ENCODE measurements around the gene MS4A6A.
"Not testable (repeated sequence)": the region's sequence is repeated elsewhere in the genome, so short reads cannot be mapped to it uniquely, and the experiment has no call there.

MS4A6A gene

DNA sequence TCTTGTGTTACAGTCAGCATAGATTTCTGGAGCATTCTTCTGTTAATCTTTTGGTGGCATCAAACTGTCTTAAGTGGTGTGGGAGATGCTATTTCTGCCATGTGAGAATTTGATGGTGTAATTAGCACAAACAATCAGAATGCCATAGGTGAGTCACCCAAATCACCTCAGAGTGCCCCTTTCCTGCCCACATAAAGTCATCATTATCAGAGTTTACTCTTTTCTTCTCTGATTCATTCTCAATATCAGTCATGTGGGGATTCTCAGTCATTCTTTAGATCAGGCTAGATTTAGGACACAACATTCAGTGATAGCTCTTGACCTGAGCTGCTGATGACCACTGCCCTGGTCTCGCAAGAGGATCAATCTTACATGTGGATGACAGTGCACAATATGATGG is 23.7 kb upstream of the MS4A6A start:
- DNase-seq (ENCODE audit: low read depth, low spot score): no peak
- WGBS (ENCODE audit: insufficient coverage, insufficient read length): no CpG with 5 or more reads among the region's 1 CpG
- H3K4me3 ChIP-seq (ENCODE audit: low read length): no peak overlapping the region

DNA sequence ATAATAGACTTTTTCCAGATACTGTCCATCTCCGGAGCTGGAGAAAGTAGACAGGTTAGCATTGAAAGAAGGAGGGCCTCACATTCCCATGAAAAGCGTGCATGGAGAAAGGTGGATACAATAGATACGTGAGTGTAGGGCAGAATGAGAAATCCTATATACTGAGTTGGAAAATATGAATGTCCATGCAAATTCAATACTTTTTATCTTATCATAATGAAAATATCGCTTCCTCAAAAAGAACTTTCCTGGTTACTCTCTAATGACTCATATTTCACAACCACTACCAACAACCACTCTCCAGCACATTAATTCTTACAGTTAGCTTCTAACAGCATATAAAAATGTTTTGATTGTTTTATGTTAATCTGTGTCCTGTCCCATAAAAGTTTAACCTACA is 22.0 kb upstream of the MS4A6A start:
- DNase-seq (ENCODE audit: low read depth, low spot score): no peak
- Histone ChIP-seq H3K9me3 (ENCODE audit: control insufficient read depth, insufficient read depth, low read length) (no peaks in the 10 kb centered on the region), H3K27ac (ENCODE audit: low read length) (no peak overlapping the region), H3K27me3 (ENCODE audit: control insufficient read depth, insufficient read depth, low read length) (no peaks in the 10 kb centered on the region), H3K36me3 (ENCODE audit: control insufficient read depth, insufficient read depth, low read length) (no peaks in the 10 kb centered on the region), H3K4me3 (ENCODE audit: low read length) (no peak overlapping the region), H3K4me1 (ENCODE audit: control insufficient read depth, insufficient read depth, low read length) (no peaks in the 10 kb centered on the region)
- WGBS (ENCODE audit: insufficient coverage, insufficient read length): no CpG with 5 or more reads among the region's 4 CpGs

More for the DNA sequence above, 23.7 kb upstream of the MS4A6A start:
- no peaks in the 10 kb centered on the region for H3K27me3 ChIP-seq (ENCODE audit: control insufficient read depth, insufficient read depth, low read length)
- no peaks in the 10 kb centered on the region for H3K36me3 ChIP-seq (ENCODE audit: control insufficient read depth, insufficient read depth, low read length)
- no peak overlapping the region for H3K27ac ChIP-seq (ENCODE audit: low read length)
- H3K4me1 ChIP-seq (ENCODE audit: control insufficient read depth, insufficient read depth, low read length): no peaks in the 10 kb centered on the region
- no peaks in the 10 kb centered on the region for H3K9me3 ChIP-seq (ENCODE audit: control insufficient read depth, insufficient read depth, low read length)

DNA sequence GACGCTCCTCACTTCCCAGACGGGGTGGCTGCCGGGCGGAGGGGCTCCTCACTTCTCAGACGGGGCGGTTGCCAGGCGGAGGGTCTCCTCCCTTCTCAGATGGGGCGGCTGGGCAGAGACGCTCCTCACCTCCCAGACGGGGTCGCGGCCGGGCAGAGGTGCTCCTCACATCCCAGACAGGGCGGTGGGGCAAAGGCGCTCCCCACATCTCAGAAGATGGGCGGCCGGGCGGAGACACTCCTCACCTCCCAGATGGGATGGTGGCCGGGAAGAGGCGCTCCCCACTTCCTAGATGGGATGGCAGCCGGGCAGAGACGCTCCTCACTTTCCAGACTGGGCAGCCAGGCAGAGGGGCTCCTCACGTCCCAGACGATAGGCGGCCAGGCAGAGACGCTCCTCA is 18.5 kb upstream of the MS4A6A start:
- not testable (repeated sequence) for H3K27me3 ChIP-seq (ENCODE audit: control insufficient read depth, insufficient read depth, low read length); H3K4me3 ChIP-seq (ENCODE audit: low read length); H3K36me3 ChIP-seq (ENCODE audit: control insufficient read depth, insufficient read depth, low read length); H3K4me1 ChIP-seq (ENCODE audit: control insufficient read depth, insufficient read depth, low read length); H3K27ac ChIP-seq (ENCODE audit: low read length); DNase-seq (ENCODE audit: low read depth, low spot score); H3K9me3 ChIP-seq (ENCODE audit: control insufficient read depth, insufficient read depth, low read length)
- WGBS (ENCODE audit: insufficient coverage, insufficient read length): no CpG with 5 or more reads among the region's 26 CpGs

GRCh38 chr11:60197442-60197841 is 14.6 kb upstream of the MS4A6A start:
- no peaks in the 10 kb centered on the region for H3K4me1 ChIP-seq (ENCODE audit: control insufficient read depth, insufficient read depth, low read length)
- H3K27me3 ChIP-seq (ENCODE audit: control insufficient read depth, insufficient read depth, low read length): no peaks in the 10 kb centered on the region
- no peak overlapping the region for H3K27ac ChIP-seq (ENCODE audit: low read length)
- H3K36me3 ChIP-seq (ENCODE audit: control insufficient read depth, insufficient read depth, low read length): no peaks in the 10 kb centered on the region
- H3K4me3 ChIP-seq (ENCODE audit: low read length): no peak overlapping the region
- no CpG with 5 or more reads among the region's 1 CpG for WGBS (ENCODE audit: insufficient coverage, insufficient read length)
- no peaks in the 10 kb centered on the region for H3K9me3 ChIP-seq (ENCODE audit: control insufficient read depth, insufficient read depth, low read length)
- no peak for DNase-seq (ENCODE audit: low read depth, low spot score)

DNA sequence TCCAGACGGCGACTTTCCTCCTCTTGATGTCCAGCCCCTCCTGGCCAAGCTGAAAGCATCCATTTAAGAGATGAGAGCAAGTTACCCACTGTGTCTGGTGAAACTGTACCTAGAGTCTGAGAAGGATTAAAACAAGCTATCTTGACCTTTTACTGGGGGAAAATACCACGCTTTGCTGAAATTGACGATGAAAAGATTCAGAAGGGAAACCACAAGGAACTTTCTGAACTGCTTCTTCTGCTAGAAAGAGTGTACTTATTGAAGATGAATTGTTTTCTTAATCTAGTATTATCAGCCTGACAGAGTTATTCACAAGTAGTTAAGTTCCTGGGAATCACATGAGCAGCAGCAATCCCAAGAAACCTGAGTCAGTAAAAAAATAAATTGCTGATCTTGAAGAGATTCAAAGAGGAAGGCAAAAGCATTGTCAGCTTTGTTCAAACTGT is 13.1 kb upstream of the MS4A6A start:
- H3K4me3 ChIP-seq (ENCODE audit: low read length): no peak overlapping the region
- no peak for DNase-seq (ENCODE audit: low read depth, low spot score)
- no peaks in the 10 kb centered on the region for H3K9me3 ChIP-seq (ENCODE audit: control insufficient read depth, insufficient read depth, low read length)
- H3K4me1 ChIP-seq (ENCODE audit: control insufficient read depth, insufficient read depth, low read length): no peaks in the 10 kb centered on the region
- no CpG with 5 or more reads among the region's 4 CpGs for WGBS (ENCODE audit: insufficient coverage, insufficient read length)
- no peaks in the 10 kb centered on the region for H3K36me3 ChIP-seq (ENCODE audit: control insufficient read depth, insufficient read depth, low read length)
- no peak overlapping the region for H3K27ac ChIP-seq (ENCODE audit: low read length)
- no peaks in the 10 kb centered on the region for H3K27me3 ChIP-seq (ENCODE audit: control insufficient read depth, insufficient read depth, low read length)

DNA sequence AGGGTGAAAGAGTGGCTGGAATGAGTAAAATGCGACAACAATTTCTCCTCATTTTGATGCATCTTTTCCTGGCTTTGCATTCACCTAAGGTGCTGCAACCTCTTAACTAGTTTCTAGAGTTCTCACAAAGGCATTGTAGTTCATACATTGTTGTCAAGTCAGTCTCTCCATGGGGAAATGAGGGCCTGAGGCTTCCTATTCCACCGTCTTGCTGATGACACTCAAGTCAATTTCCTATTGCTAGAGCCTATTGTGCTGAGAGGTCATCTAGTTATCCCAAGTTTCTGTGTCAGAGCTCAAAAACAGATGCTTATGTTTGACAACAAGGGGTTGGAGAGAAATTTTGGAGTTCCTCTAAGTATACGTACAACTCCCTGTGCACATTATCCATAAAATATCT is 11.6 kb upstream of the MS4A6A start:
- Histone ChIP-seq H3K4me3 (ENCODE audit: low read length) (no peak overlapping the region), H3K27ac (ENCODE audit: low read length) (no peak overlapping the region), H3K36me3 (ENCODE audit: control insufficient read depth, insufficient read depth, low read length) (no peaks in the 10 kb centered on the region), H3K4me1 (ENCODE audit: control insufficient read depth, insufficient read depth, low read length) (no peaks in the 10 kb centered on the region), H3K27me3 (ENCODE audit: control insufficient read depth, insufficient read depth, low read length) (no peaks in the 10 kb centered on the region), H3K9me3 (ENCODE audit: control insufficient read depth, insufficient read depth, low read length) (no peaks in the 10 kb centered on the region)
- WGBS (ENCODE audit: insufficient coverage, insufficient read length): no CpG with 5 or more reads among the region's 3 CpGs
- no peak for DNase-seq (ENCODE audit: low read depth, low spot score)

DNA sequence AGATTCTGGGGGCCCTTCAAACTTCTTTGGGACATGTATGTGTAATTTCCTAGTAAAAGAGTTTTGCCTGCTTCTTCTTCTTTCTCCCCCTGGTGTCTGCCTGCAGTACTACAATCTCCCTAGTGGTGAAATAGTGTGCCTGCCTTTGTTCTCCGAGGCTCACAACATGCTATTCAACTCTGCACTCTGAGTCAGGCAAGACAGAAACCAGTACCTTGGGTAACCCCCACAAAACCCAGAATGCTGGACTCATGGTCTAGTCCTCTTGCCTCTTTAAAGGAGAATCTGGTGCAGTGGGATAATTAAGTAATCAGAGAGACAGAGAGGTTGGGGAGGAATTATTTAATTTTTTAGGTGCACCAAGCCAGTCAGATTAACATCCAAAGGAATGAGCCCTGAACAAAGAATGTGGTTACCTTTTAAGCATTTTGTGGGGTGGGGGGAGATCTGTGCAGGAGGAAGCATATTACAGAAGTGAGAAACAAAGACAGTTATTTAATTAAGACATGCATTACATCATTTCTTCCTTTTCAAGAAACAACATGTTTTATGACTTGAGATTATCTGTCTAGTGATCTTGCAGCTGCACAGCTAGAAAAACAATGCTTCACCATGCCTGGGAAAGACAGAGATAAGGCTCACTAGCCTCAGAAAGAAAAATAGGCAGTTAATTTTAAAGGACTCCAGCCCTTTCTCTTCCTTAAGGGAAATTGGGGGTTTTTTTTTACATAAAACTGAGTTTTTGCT is 11.0 kb upstream of the MS4A6A start:
- no peaks in the 10 kb centered on the region for H3K27me3 ChIP-seq (ENCODE audit: control insufficient read depth, insufficient read depth, low read length)
- no peaks in the 10 kb centered on the region for H3K4me1 ChIP-seq (ENCODE audit: control insufficient read depth, insufficient read depth, low read length)
- no peak overlapping the region for H3K4me3 ChIP-seq (ENCODE audit: low read length)
- DNase-seq (ENCODE audit: low read depth, low spot score): peak; percentile 27
- H3K36me3 ChIP-seq (ENCODE audit: control insufficient read depth, insufficient read depth, low read length): no peaks in the 10 kb centered on the region
- H3K27ac ChIP-seq (ENCODE audit: low read length): no peak overlapping the region
- WGBS (ENCODE audit: insufficient coverage, insufficient read length): no CpG with 5 or more reads among the region's 1 CpG
- H3K9me3 ChIP-seq (ENCODE audit: control insufficient read depth, insufficient read depth, low read length): no peaks in the 10 kb centered on the region

DNA sequence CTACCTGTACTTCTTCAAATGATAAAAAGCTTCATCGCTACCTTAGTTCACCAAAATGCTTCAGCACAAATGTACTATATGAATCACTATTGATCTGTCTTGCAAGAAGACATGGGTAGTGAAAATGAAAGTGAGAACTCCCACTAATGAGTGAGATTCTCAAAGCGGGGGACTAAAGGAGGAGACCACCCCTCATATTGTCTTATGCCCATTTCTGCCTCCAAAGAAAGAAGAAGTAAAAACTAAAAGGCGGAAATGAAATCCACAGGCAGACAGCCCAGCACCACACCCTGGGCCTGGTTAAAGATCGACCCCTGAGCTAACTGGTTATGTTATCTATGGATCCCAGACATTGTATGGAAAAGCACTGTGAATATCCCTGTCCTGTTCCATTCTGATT is 9.7 kb upstream of the MS4A6A start:
- not testable (repeated sequence) for H3K27me3 ChIP-seq (ENCODE audit: control insufficient read depth, insufficient read depth, low read length); H3K27ac ChIP-seq (ENCODE audit: low read length); DNase-seq (ENCODE audit: low read depth, low spot score); H3K4me3 ChIP-seq (ENCODE audit: low read length); H3K36me3 ChIP-seq (ENCODE audit: control insufficient read depth, insufficient read depth, low read length); H3K9me3 ChIP-seq (ENCODE audit: control insufficient read depth, insufficient read depth, low read length); H3K4me1 ChIP-seq (ENCODE audit: control insufficient read depth, insufficient read depth, low read length)
- no CpG with 5 or more reads among the region's 4 CpGs for WGBS (ENCODE audit: insufficient coverage, insufficient read length)

DNA sequence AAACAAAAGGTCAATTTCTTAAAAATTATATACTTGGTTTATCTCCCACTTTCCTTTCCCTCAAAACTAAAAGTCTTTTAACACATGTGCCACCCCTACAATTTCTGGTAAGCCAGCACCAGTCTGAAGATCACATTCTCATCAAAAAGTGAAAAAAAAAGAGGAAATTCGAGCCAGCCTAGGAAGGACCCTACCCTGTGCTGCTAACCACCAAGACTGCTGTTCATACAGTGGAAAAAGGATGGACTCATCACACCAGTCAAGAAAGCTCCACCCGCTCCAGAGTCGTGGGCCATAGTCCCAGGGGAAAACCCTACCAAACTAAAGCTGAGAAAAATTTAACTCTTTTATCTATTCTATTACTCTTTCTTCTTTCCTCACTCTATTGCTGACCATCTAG is 5.6 kb upstream of the MS4A6A start:
- WGBS (ENCODE audit: insufficient coverage, insufficient read length): no CpG with 5 or more reads among the region's 3 CpGs
- H3K9me3 ChIP-seq (ENCODE audit: control insufficient read depth, insufficient read depth, low read length); H3K4me1 ChIP-seq (ENCODE audit: control insufficient read depth, insufficient read depth, low read length); H3K27me3 ChIP-seq (ENCODE audit: control insufficient read depth, insufficient read depth, low read length); H3K36me3 ChIP-seq (ENCODE audit: control insufficient read depth, insufficient read depth, low read length); H3K4me3 ChIP-seq (ENCODE audit: low read length); DNase-seq (ENCODE audit: low read depth, low spot score); H3K27ac ChIP-seq (ENCODE audit: low read length): not testable (repeated sequence)

DNA sequence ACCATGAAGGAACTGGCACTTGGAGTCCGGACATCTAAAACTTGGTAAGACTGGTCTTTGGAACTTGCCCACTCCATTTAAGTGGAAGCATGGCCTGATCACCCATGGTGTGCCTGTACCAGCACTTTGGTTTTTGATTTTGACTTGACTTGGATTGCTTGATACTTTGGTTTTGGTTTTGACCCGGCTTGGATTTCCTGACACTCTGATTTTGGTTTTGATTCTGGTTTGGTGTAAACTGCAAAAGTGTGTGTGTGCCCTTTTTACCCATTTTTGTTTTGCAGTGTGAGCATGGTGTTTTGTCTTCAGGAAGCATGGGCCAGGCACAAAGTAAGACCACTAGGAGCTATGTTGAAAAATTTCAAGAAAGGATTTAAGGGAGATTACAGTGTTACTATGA is 3.2 kb upstream of the MS4A6A start:
- not testable (repeated sequence) for H3K27ac ChIP-seq (ENCODE audit: low read length); H3K27me3 ChIP-seq (ENCODE audit: control insufficient read depth, insufficient read depth, low read length); DNase-seq (ENCODE audit: low read depth, low spot score); H3K36me3 ChIP-seq (ENCODE audit: control insufficient read depth, insufficient read depth, low read length); H3K4me3 ChIP-seq (ENCODE audit: low read length); H3K9me3 ChIP-seq (ENCODE audit: control insufficient read depth, insufficient read depth, low read length); H3K4me1 ChIP-seq (ENCODE audit: control insufficient read depth, insufficient read depth, low read length)
- no CpG with 5 or more reads among the region's 2 CpGs for WGBS (ENCODE audit: insufficient coverage, insufficient read length)

GRCh38 chr11:60185512-60185827 is 2.6 kb upstream of the MS4A6A start:
- DNase-seq (ENCODE audit: low read depth, low spot score); H3K4me1 ChIP-seq (ENCODE audit: control insufficient read depth, insufficient read depth, low read length); H3K27me3 ChIP-seq (ENCODE audit: control insufficient read depth, insufficient read depth, low read length); H3K9me3 ChIP-seq (ENCODE audit: control insufficient read depth, insufficient read depth, low read length); H3K4me3 ChIP-seq (ENCODE audit: low read length); H3K27ac ChIP-seq (ENCODE audit: low read length); H3K36me3 ChIP-seq (ENCODE audit: control insufficient read depth, insufficient read depth, low read length): not testable (repeated sequence)
- no CpG with 5 or more reads among the region's 2 CpGs for WGBS (ENCODE audit: insufficient coverage, insufficient read length)
